Endodermal cell (in vitro differentiated cells): Measurements from ENCODE around the gene CCDC87. TPM values are rescaled to one million over a fixed set of nuclear protein-coding genes. Genes with fewer than 3 reads are reported as not detected.
A peak's percentile ranks its signal among the peaks of the same experiment; 100 is the strongest.

Experiments
- DNase-seq: peaks from one replicate; pipeline ENCODE4 v3.0.0-alpha.2; 2017
- H3K27ac ChIP-seq: 2 replicates; pipeline ENCODE4 v1.5.1; 2013; ENCODE audit warnings: mild to moderate bottlenecking, low read depth, low read length, moderate library complexity
- H3K27me3 ChIP-seq: 2 replicates; pipeline ENCODE4 v1.6.1; 2013; ENCODE audit warnings: mild to moderate bottlenecking, low read length, moderate library complexity; ENCODE audit not compliant: insufficient read depth, control insufficient read depth, poor library complexity, severe bottlenecking
- H3K36me3 ChIP-seq: 2 replicates; pipeline ENCODE4 v1.7.0; 2013; ENCODE audit warnings: mild to moderate bottlenecking, low read length, moderate library complexity; ENCODE audit not compliant: control insufficient read depth, insufficient read depth
- H3K4me1 ChIP-seq: one replicate; pipeline ENCODE4 v1.7.0; 2013; ENCODE audit warnings: low read length; ENCODE audit not compliant: control insufficient read depth, insufficient read depth
- H3K4me3 ChIP-seq: 2 replicates; pipeline ENCODE4 v1.5.1; 2013; ENCODE audit warnings: mild to moderate bottlenecking, low read length, moderate library complexity
- H3K9ac ChIP-seq: 2 replicates; pipeline ENCODE4 v1.6.1; 2013; ENCODE audit warnings: mild to moderate bottlenecking, low read length, moderate library complexity; ENCODE audit not compliant: poor library complexity, severe bottlenecking; ENCODE audit errors: extremely low read depth
- H3K9me3 ChIP-seq: 2 replicates; pipeline ENCODE4 v1.6.1; 2013; ENCODE audit warnings: mild to moderate bottlenecking, low read length, moderate library complexity; ENCODE audit not compliant: control insufficient read depth
- H3K27ac Mint-ChIP-seq: 2 replicates; pipeline ENCODE4 v1.8.0; 2020; ENCODE audit warnings: mixed read lengths
- H3K27me3 Mint-ChIP-seq: 2 replicates; pipeline ENCODE4 v1.8.0; 2021; ENCODE audit warnings: mild to moderate bottlenecking, mixed read lengths; ENCODE audit not compliant: insufficient read depth
- H3K36me3 Mint-ChIP-seq: 2 replicates; pipeline ENCODE4 v1.8.0; 2020; ENCODE audit warnings: low read depth, mixed read lengths
- H3K4me1 Mint-ChIP-seq: 2 replicates; pipeline ENCODE4 v1.8.0; 2020; ENCODE audit warnings: mixed read lengths
- H3K4me3 Mint-ChIP-seq: 2 replicates; pipeline ENCODE4 v1.8.0; 2020; ENCODE audit warnings: mild to moderate bottlenecking, moderate library complexity, mixed read lengths
- H3K9me3 Mint-ChIP-seq: 2 replicates; pipeline ENCODE4 v1.8.0; 2020; ENCODE audit warnings: mild to moderate bottlenecking, mixed read lengths
- CTCF ChIP-seq: fragments of 200-600 bp; sonication (generic); conservative IDR thresholded peaks from 2 replicates; pipeline ENCODE4 v1.5.0; 2021; ENCODE audit warnings: antibody characterized with exemption, mild to moderate bottlenecking
- WGBS, 2 experiments: methylation state at CpG; one replicate each; pipeline versions ENCODE4 v1.1.5 to v1.1.7; 2013; ENCODE audit warnings: missing lambda C conversion rate in 2 of 2, mixed read lengths in 1 of 2; ENCODE audit not compliant: insufficient coverage in 1 of 2, insufficient read length in 1 of 2; 5-methylcytosine and 5-hydroxymethylcytosine counted together
- total RNA-seq, 2 donors: library from RNA; stranded (reverse); fragmentation: NEBNext Ultra II Directional in 1 of 2; extraction: Animal tissue kit (Norgen Biotek cat#: 25700) in 1 of 2; gene quantifications; 2 replicates in 1 of 2; 3 replicates in 1 of 2; pipeline ENCODE4 v1.2.1, GENCODE V29; 2021

The CCDC87 gene
- total RNA-seq, 2 donors from 2014 or later, result 0.84 to 1.5 TPM

- Histone ChIP-seq H3K27ac (no peak overlapping the region), H3K9ac (peak overlapping the region; percentile 67), H3K4me1 (no peaks in the 10 kb centered on the region), H3K9me3 (peaks cover 26% of the 10 kb centered on the region), H3K36me3 (peaks cover 5% of the 10 kb centered on the region), H3K27me3 (no peaks in the 10 kb centered on the region), H3K4me3 (peak overlapping the region; percentile 94)
- peaks cover 31% of the 10 kb centered on the region for H3K9me3 Mint-ChIP-seq
- H3K4me3 Mint-ChIP-seq, result peak overlapping the region; percentile 88
- WGBS, 2 experiments, result 75 to 86% methylated on average over 7 of the region's 7 CpGs
- no peak for DNase-seq
- H3K27me3 Mint-ChIP-seq, result peaks cover 25% of the 10 kb centered on the region
- TF ChIP-seq CTCF, result no peak
- peaks cover 16% of the 10 kb centered on the region for H3K36me3 Mint-ChIP-seq
- H3K27ac Mint-ChIP-seq, result peak overlapping the region; percentile 98
- H3K4me1 Mint-ChIP-seq, result peaks cover 10% of the 10 kb centered on the region
These were observed 787 bp upstream of the CCDC87 start for GRCh38 chr11:66593650-66594049.

GRCh38 chr11:66593303-66593635, 406 bp upstream of the CCDC87 start:
- H3K27ac Mint-ChIP-seq, result peak overlapping the region; percentile 98
- peaks cover 5% of the 10 kb centered on the region for H3K36me3 ChIP-seq

GRCh38 chr11:66591175-66591574, 1.7 kb downstream of the CCDC87 start:
- Histone ChIP-seq H3K4me3 (no peak overlapping the region), H3K4me1 (no peaks in the 10 kb centered on the region), H3K9me3 (peaks cover 26% of the 10 kb centered on the region), H3K36me3 (no peaks in the 10 kb centered on the region), H3K9ac (no peak overlapping the region), H3K27me3 (no peaks in the 10 kb centered on the region), H3K27ac (no peak overlapping the region)
- no peak for TF ChIP-seq CTCF
- H3K9me3 Mint-ChIP-seq, result peaks cover 43% of the 10 kb centered on the region
- H3K36me3 Mint-ChIP-seq, result peaks cover 10% of the 10 kb centered on the region
- H3K4me1 Mint-ChIP-seq, result peaks cover 10% of the 10 kb centered on the region
- WGBS, 2 experiments, result 88 to 89% methylated on average over 2 of the region's 2 CpGs
- no peak overlapping the region for H3K27ac Mint-ChIP-seq
- no peak overlapping the region for H3K4me3 Mint-ChIP-seq
- DNase-seq, result no peak
- H3K27me3 Mint-ChIP-seq, result peaks cover 30% of the 10 kb centered on the region

More at GRCh38 chr11:66593303-66593635, 406 bp upstream of the CCDC87 start:
- Histone ChIP-seq H3K27ac (peak overlapping the region; percentile 71), H3K4me1 (no peaks in the 10 kb centered on the region), H3K27me3 (no peaks in the 10 kb centered on the region), H3K9me3 (peaks cover 26% of the 10 kb centered on the region), H3K9ac (peak overlapping the region; percentile 67), H3K4me3 (peak overlapping the region; percentile 94)
- Mint-ChIP-seq H3K36me3 (peaks cover 16% of the 10 kb centered on the region), H3K4me1 (peaks cover 10% of the 10 kb centered on the region), H3K4me3 (peak overlapping the region; percentile 88), H3K9me3 (peaks cover 31% of the 10 kb centered on the region), H3K27me3 (peaks cover 25% of the 10 kb centered on the region)
- WGBS, 2 experiments, result 28 to 45% methylated on average over 9 to 12 of the region's 12 CpGs
- no peak for TF ChIP-seq CTCF
- DNase-seq, result no peak
